GM18520 (cell line): ENCODE results near the gene PPP1R12C.
"Not testable (repeated sequence)": the region's sequence is repeated elsewhere in the genome, so short reads cannot be mapped to it uniquely, and the experiment has no call there.

Source experiments
- ATAC-seq: cut with Tn5 transposase; IDR thresholded peaks from one replicate; pipeline ENCODE4 v1.9.1; 2021; ENCODE audit not compliant: unreplicated experiment

PPP1R12C gene

GRCh38 chr19:55076321-55076720, 41.1 kb downstream of the PPP1R12C start:
- ATAC-seq = no peak

- no peak for ATAC-seq
Measured at GRCh38 chr19:55075371-55075998, 42.0 kb downstream of the PPP1R12C start, which contains the start of gene EPS8L1. EPS8L1 (plus strand) TSS chr19:55075869; CDS start chr19:55076445, 576 bp downstream.

GRCh38 chr19:55071913-55072312, 45.5 kb downstream of the PPP1R12C start:
- no peak for ATAC-seq

- ATAC-seq = no peak
Measured at GRCh38 chr19:55071129-55071502, 46.3 kb downstream of the PPP1R12C start.

- ATAC-seq = no peak
Measured at GRCh38 chr19:55070466-55071128, 46.8 kb downstream of the PPP1R12C start.

- no peak for ATAC-seq
Measured at GRCh38 chr19:55069865-55070197, 47.6 kb downstream of the PPP1R12C start.

- ATAC-seq = no peak
Measured at GRCh38 chr19:55068950-55069864, 48.2 kb downstream of the PPP1R12C start.

- no peak for ATAC-seq
Measured at GRCh38 chr19:55067869-55068268, 49.6 kb downstream of the PPP1R12C start.

- no peak for ATAC-seq
Measured at GRCh38 chr19:55066107-55066709, 51.2 kb downstream of the PPP1R12C start.

GRCh38 chr19:55065516-55065915, 51.9 kb downstream of the PPP1R12C start:
- not testable (repeated sequence) for ATAC-seq

- ATAC-seq = no peak
Measured at GRCh38 chr19:55063492-55063843, 54.0 kb downstream of the PPP1R12C start.

- peak; percentile 79 for ATAC-seq
Measured at GRCh38 chr19:55062735-55063491, 54.5 kb downstream of the PPP1R12C start, which contains the start of gene RDH13. RDH13 (minus strand) TSS chr19:55063148; CDS start chr19:55063032, 116 bp downstream.

GRCh38 chr19:55060287-55060686, 57.1 kb downstream of the PPP1R12C start:
- not testable (repeated sequence) for ATAC-seq

GRCh38 chr19:55058781-55059610, 58.4 kb downstream of the PPP1R12C start:
- no peak for ATAC-seq

- no peak for ATAC-seq
Measured at GRCh38 chr19:55056827-55057226, 60.6 kb downstream of the PPP1R12C start.

- no peak for ATAC-seq
Measured at GRCh38 chr19:55053735-55054134, 63.7 kb downstream of the PPP1R12C start.

- ATAC-seq = no peak
Measured at GRCh38 chr19:55050749-55051532, 66.5 kb downstream of the PPP1R12C start.

- no peak for ATAC-seq
Measured at GRCh38 chr19:55048446-55048845, 69.0 kb downstream of the PPP1R12C start.

- no peak for ATAC-seq
Measured at GRCh38 chr19:55047951-55048350, 69.5 kb downstream of the PPP1R12C start.
